ENCODE results near the gene TMSB4X.

- TF ChIP-seq, protein P1, sequence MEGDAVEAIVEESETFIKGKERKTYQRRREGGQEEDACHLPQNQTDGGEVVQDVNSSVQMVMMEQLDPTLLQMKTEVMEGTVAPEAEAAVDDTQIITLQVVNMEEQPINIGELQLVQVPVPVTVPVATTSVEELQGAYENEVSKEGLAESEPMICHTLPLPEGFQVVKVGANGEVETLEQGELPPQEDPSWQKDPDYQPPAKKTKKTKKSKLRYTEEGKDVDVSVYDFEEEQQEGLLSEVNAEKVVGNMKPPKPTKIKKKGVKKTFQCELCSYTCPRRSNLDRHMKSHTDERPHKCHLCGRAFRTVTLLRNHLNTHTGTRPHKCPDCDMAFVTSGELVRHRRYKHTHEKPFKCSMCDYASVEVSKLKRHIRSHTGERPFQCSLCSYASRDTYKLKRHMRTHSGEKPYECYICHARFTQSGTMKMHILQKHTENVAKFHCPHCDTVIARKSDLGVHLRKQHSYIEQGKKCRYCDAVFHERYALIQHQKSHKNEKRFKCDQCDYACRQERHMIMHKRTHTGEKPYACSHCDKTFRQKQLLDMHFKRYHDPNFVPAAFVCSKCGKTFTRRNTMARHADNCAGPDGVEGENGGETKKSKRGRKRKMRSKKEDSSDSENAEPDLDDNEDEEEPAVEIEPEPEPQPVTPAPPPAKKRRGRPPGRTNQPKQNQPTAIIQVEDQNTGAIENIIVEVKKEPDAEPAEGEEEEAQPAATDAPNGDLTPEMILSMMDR (IDR thresholded peaks at IDR 0.05; ENCODE audit: insufficient read depth, low read depth, low read length), result no peak
- no peak for TF ChIP-seq EZH2 (IDR thresholded peaks at IDR 0.05; ENCODE audit: insufficient read depth, low read length)
Observed at GRCh38 chrX:12961196-12961718, 13.7 kb upstream of the TMSB4X start.

Measured in astrocyte (in vitro differentiated cells and primary cell).